Thyroid gland (tissue), 4 donors: ENCODE measurements around the gene OSBP2. TPM values are rescaled to one million over a fixed set of nuclear protein-coding genes. Genes with fewer than 3 reads are reported as not detected.

Experiments
- DNase-seq, 2 donors: peaks; one replicate each; pipeline ENCODE4 v3.0.0-alpha.2; 2019
- H3K27ac ChIP-seq, 3 donors: fragments of 200-600 bp; sonication (generic); 1 replicate in 2 of 3; 2 replicates in 1 of 3; pipeline ENCODE4 v1.5.1; 2016 to 2019; ENCODE audit warnings: mild to moderate bottlenecking in 1 of 3, moderate library complexity in 1 of 3
- H3K27me3 ChIP-seq: fragments of 200-600 bp; sonication (generic); one replicate; pipeline ENCODE4 v1.5.1; 2019
- H3K36me3 ChIP-seq, 2 donors: fragments of 200-600 bp; sonication (generic); one replicate each; pipeline ENCODE4 v1.5.1; 2016 to 2019
- H3K4me1 ChIP-seq, 2 donors: fragments of 200-600 bp; sonication (generic); one replicate each; pipeline ENCODE4 v1.5.1; 2017 to 2019
- H3K4me3 ChIP-seq, 3 donors: fragments of 200-600 bp; sonication (generic); replicated peaks in 1 of 3; 1 replicate in 2 of 3; 2 replicates in 1 of 3; pipeline ENCODE4 v1.5.1; 2016; ENCODE audit warnings: mild to moderate bottlenecking in 1 of 3
- H3K9me3 ChIP-seq: fragments of 200-600 bp; sonication (generic); one replicate; pipeline ENCODE4 v1.5.1; 2017
- CTCF ChIP-seq, 6 experiments: fragments of 200-600 bp in 3 of 6; fragments of 450-650 bp in 3 of 6; sonication (generic) in 3 of 6; IDR thresholded peaks; one replicate each; pipeline ENCODE4 v1.5.1; 2016 to 2019; ENCODE audit warnings: antibody characterized with exemption in 6 of 6, mild to moderate bottlenecking in 2 of 6, inconsistent platforms in 1 of 6, moderate library complexity in 1 of 6
- POLR2A ChIP-seq, 2 donors: fragments of 450-650 bp; IDR thresholded peaks; one replicate each; pipeline ENCODE4 v1.6.1; 2017; ENCODE audit warnings: antibody characterized with exemption in 2 of 2, mild to moderate bottlenecking in 2 of 2, moderate library complexity in 1 of 2
- WGBS, 2 donors: methylation state at CpG; one replicate each; pipeline ENCODE4 v1.1.5; 2017; 5-methylcytosine and 5-hydroxymethylcytosine counted together
- intact Hi-C: fragments of 100-400 bp; cut with DNase I; formaldehyde crosslinking; loops from one replicate; pipeline ENCODE4 v1.15.1; 2023
- total RNA-seq, 4 donors: library from RNA; depleted of rRNA; stranded (reverse); fragments of >200 nt; gene quantifications; one replicate each; pipeline ENCODE4 v1.2.3, GENCODE V29; 2016

OSBP2 gene
- total RNA-seq, 4 donors from 2014 or later = 7.8 to 13.4 (median 11.5) TPM

GRCh38 chr22:30823015-30823370 is 128.3 kb downstream of the OSBP2 start:
- Histone ChIP-seq H3K36me3 (no peaks in the 10 kb centered on the region), H3K27me3 (peaks cover 12% of the 10 kb centered on the region), H3K4me1 (peaks cover 7 to 9% of the 10 kb centered on the region in 2 donors), H3K27ac (no peak overlapping the region), H3K9me3 (no peaks in the 10 kb centered on the region), H3K4me3 (no peak overlapping the region)
- intact Hi-C loops = no loop called here
- DNase-seq = no peak
- TF ChIP-seq POLR2A (IDR thresholded peaks at IDR 0.05) = no peak
- TF ChIP-seq CTCF (IDR thresholded peaks at IDR 0.05) = no peak
- WGBS, 2 donors = 36 to 48% methylated on average over 11 of the region's 11 CpGs

GRCh38 chr22:30824096-30824495 is 129.4 kb downstream of the OSBP2 start:
- H3K27ac ChIP-seq = no peak overlapping the region
- intact Hi-C loops = no loop called here
- H3K36me3 ChIP-seq = no peaks in the 10 kb centered on the region
- no peaks in the 10 kb centered on the region for H3K9me3 ChIP-seq
- no peak overlapping the region for H3K4me3 ChIP-seq
- H3K27me3 ChIP-seq = peaks cover 12% of the 10 kb centered on the region
- TF ChIP-seq POLR2A (IDR thresholded peaks at IDR 0.05) = no peak
- no peak for DNase-seq
- peaks cover 7 to 9% of the 10 kb centered on the region in 2 donors for H3K4me1 ChIP-seq
- 84 to 93% methylated on average over 8 of the region's 8 CpGs for WGBS, 2 donors

- Histone ChIP-seq H3K36me3 (no peaks in the 10 kb centered on the region), H3K27ac (no peak overlapping the region), H3K27me3 (peaks cover 12% of the 10 kb centered on the region), H3K4me3 (no peak overlapping the region), H3K9me3 (no peaks in the 10 kb centered on the region), H3K4me1 (peaks cover 7 to 9% of the 10 kb centered on the region in 2 donors)
- WGBS, 2 donors = 80 to 100% methylated on average over 3 to 6 of the region's 8 CpGs
- DNase-seq = no peak
- no peak for TF ChIP-seq CTCF (IDR thresholded peaks at IDR 0.05)
- TF ChIP-seq POLR2A (IDR thresholded peaks at IDR 0.05) = no peak
- intact Hi-C loops = no loop called here
Measured at GRCh38 chr22:30824711-30825110, 130.0 kb downstream of the OSBP2 start.

GRCh38 chr22:30825711-30826505 is 131.2 kb downstream of the OSBP2 start:
- H3K36me3 ChIP-seq = no peaks in the 10 kb centered on the region
- 85 to 87% methylated on average over 9 of the region's 11 CpGs for WGBS, 2 donors
- H3K9me3 ChIP-seq = no peaks in the 10 kb centered on the region
- TF ChIP-seq POLR2A (IDR thresholded peaks at IDR 0.05) = no peak
- TF ChIP-seq CTCF (IDR thresholded peaks at IDR 0.05) = no peak
- peaks cover 6% of the 10 kb centered on the region for H3K27me3 ChIP-seq
- intact Hi-C loops = no loop called here
- peaks cover 9 to 15% of the 10 kb centered on the region in 2 donors for H3K4me1 ChIP-seq
- H3K27ac ChIP-seq = no peak overlapping the region
- no peak for DNase-seq
- no peak overlapping the region for H3K4me3 ChIP-seq

DNA sequence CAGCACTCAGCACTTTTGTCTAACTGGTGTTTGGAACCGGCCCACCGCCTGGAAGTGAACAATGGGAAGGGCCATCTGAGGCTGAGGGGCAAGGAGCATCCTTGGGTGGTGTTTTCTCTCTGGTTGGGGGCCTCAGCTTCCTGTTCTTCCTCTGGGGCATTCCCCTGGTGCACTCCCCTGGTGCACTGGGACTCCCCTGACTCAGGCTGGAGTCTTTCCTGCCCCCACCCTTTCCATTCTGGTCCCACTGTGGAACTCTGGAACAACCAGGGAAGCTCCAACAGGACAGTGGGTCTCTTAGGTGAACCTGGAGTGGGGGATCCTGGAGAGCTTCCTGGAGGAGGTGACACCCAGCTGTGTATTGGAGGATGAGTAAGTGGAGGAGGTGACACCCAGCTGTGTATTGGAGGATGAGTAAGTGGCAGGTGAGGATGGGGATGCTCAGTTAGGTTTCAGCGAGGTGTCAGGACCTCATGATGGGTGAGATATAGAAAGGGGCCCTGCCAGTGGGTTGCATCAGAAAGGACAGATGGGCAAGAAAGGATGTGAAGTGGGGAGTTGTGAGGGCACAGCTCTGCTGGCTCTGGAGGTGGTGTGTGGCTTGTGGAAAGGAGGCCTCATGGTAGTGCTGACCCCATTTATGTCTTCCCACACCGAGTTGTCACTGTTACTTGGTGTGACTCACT is 132.1 kb downstream of the OSBP2 start:
- no peak for DNase-seq
- no peak overlapping the region for H3K4me3 ChIP-seq
- H3K36me3 ChIP-seq = no peaks in the 10 kb centered on the region
- 90 to 92% methylated on average over 4 of the region's 4 CpGs for WGBS, 2 donors
- H3K9me3 ChIP-seq = no peaks in the 10 kb centered on the region
- no peak overlapping the region for H3K27ac ChIP-seq
- H3K27me3 ChIP-seq = peaks cover 4% of the 10 kb centered on the region
- no peak for TF ChIP-seq CTCF (IDR thresholded peaks at IDR 0.05)
- no peak for TF ChIP-seq POLR2A (IDR thresholded peaks at IDR 0.05)
- peaks cover 13 to 20% of the 10 kb centered on the region in 2 donors for H3K4me1 ChIP-seq
- intact Hi-C loops = no loop called here
